Measurements from ENCODE around the gene SNAPIN.

Gene SNAPIN

GRCh38 chr1:153655333-153655732 is 3.2 kb upstream of the SNAPIN start:
- H3K4me3 ChIP-seq (ENCODE audit: low read depth, low read length) = no peak overlapping the region
- no peak for TF ChIP-seq CTCF (IDR thresholded peaks at IDR 0.05; ENCODE audit: low read depth, low read length)
- no peak for DNase-seq

GRCh38 chr1:153659175-153659534 is 652 bp downstream of the SNAPIN start:
- peaks cover 33% of the 10 kb centered on the region for H3K36me3 ChIP-seq
- no peaks in the 10 kb centered on the region for H3K27me3 ChIP-seq
- no peak for TF ChIP-seq CTCF (IDR thresholded peaks at IDR 0.05; ENCODE audit: low read depth, low read length)
- H3K4me1 ChIP-seq = no peaks in the 10 kb centered on the region; the same call in 1 of the 2 replicates
- H3K9me3 ChIP-seq = no peaks in the 10 kb centered on the region
- DNase-seq = no peak
- peak overlapping the region; percentile 87 for H3K4me3 ChIP-seq (ENCODE audit: low read depth, low read length)

More at GRCh38 chr1:153655333-153655732, 3.2 kb upstream of the SNAPIN start:
- Histone ChIP-seq H3K9me3 (no peaks in the 10 kb centered on the region), H3K4me1 (no peaks in the 10 kb centered on the region; the same call in 1 of the 2 replicates), H3K36me3 (no peaks in the 10 kb centered on the region), H3K27me3 (no peaks in the 10 kb centered on the region)

- H3K36me3 ChIP-seq = peaks cover 38% of the 10 kb centered on the region
- no peaks in the 10 kb centered on the region for H3K9me3 ChIP-seq
- H3K27me3 ChIP-seq = no peaks in the 10 kb centered on the region
- peak overlapping the region; percentile 87 for H3K4me3 ChIP-seq (ENCODE audit: low read depth, low read length)
- H3K4me1 ChIP-seq = no peaks in the 10 kb centered on the region; the same call in 1 of the 2 replicates
- no peak for TF ChIP-seq CTCF (IDR thresholded peaks at IDR 0.05; ENCODE audit: low read depth, low read length)
- DNase-seq = no peak
These were observed 1.2 kb downstream of the SNAPIN start for GRCh38 chr1:153659656-153660055.

- DNase-seq = no peak
- H3K36me3 ChIP-seq = peaks cover 54% of the 10 kb centered on the region
- TF ChIP-seq CTCF (IDR thresholded peaks at IDR 0.05; ENCODE audit: low read depth, low read length) = no peak
These were observed 2.7 kb downstream of the SNAPIN start for GRCh38 chr1:153661111-153661708.

GRCh38 chr1:153662269-153662668 is 3.8 kb downstream of the SNAPIN start:
- H3K27me3 ChIP-seq = no peaks in the 10 kb centered on the region
- TF ChIP-seq CTCF (IDR thresholded peaks at IDR 0.05; ENCODE audit: low read depth, low read length) = no peak
- H3K9me3 ChIP-seq = no peaks in the 10 kb centered on the region
- no peak overlapping the region for H3K4me3 ChIP-seq (ENCODE audit: low read depth, low read length)
- H3K36me3 ChIP-seq = peaks cover 65% of the 10 kb centered on the region
- H3K4me1 ChIP-seq = no peaks in the 10 kb centered on the region; the same call in 1 of the 2 replicates
- DNase-seq = no peak

More at GRCh38 chr1:153661111-153661708, 2.7 kb downstream of the SNAPIN start:
- Histone ChIP-seq H3K4me1 (no peaks in the 10 kb centered on the region; the same call in 1 of the 2 replicates), H3K4me3 (ENCODE audit: low read depth, low read length) (no peak overlapping the region), H3K9me3 (no peaks in the 10 kb centered on the region), H3K27me3 (no peaks in the 10 kb centered on the region)

GRCh38 chr1:153663211-153663610 is 4.7 kb downstream of the SNAPIN start:
- DNase-seq = no peak
- no peak overlapping the region for H3K4me3 ChIP-seq (ENCODE audit: low read depth, low read length)
- H3K36me3 ChIP-seq = peaks cover 74% of the 10 kb centered on the region
- no peak for TF ChIP-seq CTCF (IDR thresholded peaks at IDR 0.05; ENCODE audit: low read depth, low read length)
- H3K9me3 ChIP-seq = no peaks in the 10 kb centered on the region
- H3K4me1 ChIP-seq = no peaks in the 10 kb centered on the region; the same call in 1 of the 2 replicates
- H3K27me3 ChIP-seq = no peaks in the 10 kb centered on the region

All from BE2C (cell line).